T-helper 1 cell treated with Interleukin-12 subunit alpha and Interleukin-12 subunit beta and Interleukin-4 antibody, amounts not matched to agents 30 ng/mL and 1 ng/mL, for 36 hours (primary cell): ENCODE data around the gene GPR85. TPM values are rescaled to one million over a fixed set of nuclear protein-coding genes. Genes with fewer than 3 reads are reported as not detected.

ENCODE experiments used
- intact Hi-C: fragments of 100-400 bp; cut with micrococcal nuclease; formaldehyde crosslinking; loops from one replicate; pipeline ENCODE4 v1.15.1; 2024
- total RNA-seq: library from RNA; stranded (reverse); gene quantifications from 2 replicates; pipeline ENCODE4 v1.2.3, GENCODE V29; 2022

Gene GPR85, protein sequence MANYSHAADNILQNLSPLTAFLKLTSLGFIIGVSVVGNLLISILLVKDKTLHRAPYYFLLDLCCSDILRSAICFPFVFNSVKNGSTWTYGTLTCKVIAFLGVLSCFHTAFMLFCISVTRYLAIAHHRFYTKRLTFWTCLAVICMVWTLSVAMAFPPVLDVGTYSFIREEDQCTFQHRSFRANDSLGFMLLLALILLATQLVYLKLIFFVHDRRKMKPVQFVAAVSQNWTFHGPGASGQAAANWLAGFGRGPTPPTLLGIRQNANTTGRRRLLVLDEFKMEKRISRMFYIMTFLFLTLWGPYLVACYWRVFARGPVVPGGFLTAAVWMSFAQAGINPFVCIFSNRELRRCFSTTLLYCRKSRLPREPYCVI
- total RNA-seq = not detected in 2 replicates

GRCh38 chr7:113086431-113086888 is at the start of gene GPR85:
Gene GPR85, minus strand, starts transcription at chr7:113086827. Its CDS starts 2,106 bp downstream, at chr7:113084721.
- intact Hi-C loops = no loop called here

DNA sequence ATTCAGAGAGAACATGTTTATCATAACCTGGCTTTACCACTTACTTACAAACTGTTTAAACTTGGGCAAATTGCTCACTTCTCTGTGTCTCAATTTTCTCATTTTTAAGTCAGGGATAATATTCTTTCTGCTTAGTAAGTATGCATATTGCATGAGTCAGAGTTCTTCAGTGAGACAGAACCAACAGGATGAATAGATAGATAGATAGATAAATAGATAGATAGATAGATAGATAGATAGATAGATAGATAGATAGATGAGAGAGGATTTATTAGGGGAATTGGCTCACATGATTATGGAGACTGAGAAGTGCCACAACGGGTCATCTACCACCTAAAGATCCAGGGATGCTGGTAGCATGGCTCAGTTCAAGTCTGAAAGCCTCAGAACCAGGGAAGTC is 47.4 kb upstream of the GPR85 start:
- intact Hi-C loops = no loop called here

DNA sequence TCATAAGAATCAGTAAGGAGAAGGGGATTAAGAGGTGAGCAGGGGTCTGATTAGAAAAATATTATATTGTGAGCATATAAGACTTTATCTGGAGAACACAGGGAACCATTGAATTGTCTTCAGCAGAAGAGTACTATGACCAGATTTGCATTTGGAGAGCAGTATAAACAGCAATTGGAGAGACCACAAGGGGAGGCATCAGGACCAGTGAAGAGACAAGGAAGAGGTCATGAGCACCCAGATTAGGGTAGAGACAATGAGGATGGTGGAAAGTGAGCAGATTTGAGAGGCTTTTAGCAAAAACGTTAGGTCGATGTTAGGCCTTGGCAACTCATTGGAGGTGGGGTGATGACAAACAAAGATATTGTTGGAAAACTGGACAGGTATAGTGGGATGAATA is 44.7 kb upstream of the GPR85 start:
- intact Hi-C loops = no loop called here

GRCh38 chr7:113128031-113128430 is 41.4 kb upstream of the GPR85 start:
- intact Hi-C loops = no loop called here

DNA sequence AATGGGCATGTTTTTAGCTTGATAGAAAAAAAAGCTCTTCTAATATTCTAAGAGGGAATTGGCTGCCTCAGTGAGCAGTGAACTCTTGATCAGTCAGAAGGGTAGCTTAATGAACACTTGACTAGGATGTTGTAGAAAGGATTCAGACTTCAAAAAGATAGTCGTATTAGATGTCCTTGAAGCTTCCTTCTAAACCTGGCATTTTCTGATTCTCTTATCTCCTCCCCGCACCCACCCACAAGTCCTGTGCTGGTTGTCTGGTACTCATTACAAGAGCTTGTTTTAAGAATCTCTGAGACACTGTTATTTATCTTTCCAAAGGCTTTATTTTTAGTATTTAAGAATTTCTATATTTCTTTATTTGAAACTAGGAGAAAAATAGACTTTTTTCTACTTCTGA is 39.1 kb upstream of the GPR85 start:
- intact Hi-C loops = no loop called here

GRCh38 chr7:113122744-113123143 is 36.1 kb upstream of the GPR85 start:
- intact Hi-C loops = no loop called here

GRCh38 chr7:113120647-113121046 is 34.0 kb upstream of the GPR85 start:
- intact Hi-C loops = no loop called here

DNA sequence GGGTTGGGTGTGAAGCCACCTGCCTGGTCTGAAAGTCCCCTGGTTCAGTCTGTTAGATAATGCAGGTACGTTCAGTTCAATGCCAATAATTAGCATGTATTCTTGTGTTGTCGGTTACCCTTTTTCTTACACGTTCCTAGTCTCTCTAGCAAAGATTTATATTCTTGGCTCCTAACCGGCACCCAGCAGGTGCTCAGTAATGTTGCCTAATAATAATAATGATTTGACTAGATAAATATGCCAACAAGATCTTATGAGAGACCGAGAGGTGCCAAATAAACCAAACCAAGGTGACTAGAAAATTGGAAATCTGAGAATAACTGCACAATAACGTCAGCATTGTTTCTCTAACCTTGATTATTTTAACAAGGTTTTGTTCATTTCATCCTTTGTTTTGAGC is 32.8 kb upstream of the GPR85 start:
- intact Hi-C loops = loop anchor here (5.0 kb wide), 1 partner anchor 727 kb away; no protein-coding TSS in a partner anchor

- intact Hi-C loops = loop anchor here (1.0 to 5.0 kb wide), 6 partner anchors 178 to 1556 kb away; partner anchors contain the start of genes DOCK4, IFRD1, IMMP2L and TMEM168
Measured at GRCh38 chr7:113118074-113118959, 31.7 kb upstream of the GPR85 start, which contains the start of gene SMIM30. Gene SMIM30, minus strand, starts transcription at chr7:113118554. Its CDS starts 976 bp downstream, at chr7:113117578.

- intact Hi-C loops = loop anchor here (5.0 kb wide), 1 partner anchor 725 kb away; no protein-coding TSS in a partner anchor
Measured at GRCh38 chr7:113117374-113117774, 30.7 kb upstream of the GPR85 start.

DNA sequence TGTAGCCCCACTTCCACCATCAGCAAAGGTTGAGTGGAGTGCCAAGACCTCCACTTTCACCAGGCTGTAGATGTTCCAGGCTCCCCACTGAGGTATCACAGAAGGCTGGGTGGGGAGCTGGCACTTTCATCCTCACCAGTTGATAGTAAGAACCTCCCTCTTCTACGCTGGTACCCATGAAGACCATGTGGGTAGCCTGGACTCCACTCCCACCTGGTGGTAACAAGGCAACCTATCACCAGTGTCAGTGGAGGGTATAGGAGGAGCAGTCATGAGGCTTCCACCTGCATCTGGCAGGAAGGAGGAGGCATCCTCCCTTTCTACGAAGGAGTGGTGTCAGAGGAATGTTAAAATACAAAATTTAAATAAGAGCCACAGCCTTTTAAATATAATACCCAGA is 27.3 kb upstream of the GPR85 start:
- intact Hi-C loops = no loop called here

DNA sequence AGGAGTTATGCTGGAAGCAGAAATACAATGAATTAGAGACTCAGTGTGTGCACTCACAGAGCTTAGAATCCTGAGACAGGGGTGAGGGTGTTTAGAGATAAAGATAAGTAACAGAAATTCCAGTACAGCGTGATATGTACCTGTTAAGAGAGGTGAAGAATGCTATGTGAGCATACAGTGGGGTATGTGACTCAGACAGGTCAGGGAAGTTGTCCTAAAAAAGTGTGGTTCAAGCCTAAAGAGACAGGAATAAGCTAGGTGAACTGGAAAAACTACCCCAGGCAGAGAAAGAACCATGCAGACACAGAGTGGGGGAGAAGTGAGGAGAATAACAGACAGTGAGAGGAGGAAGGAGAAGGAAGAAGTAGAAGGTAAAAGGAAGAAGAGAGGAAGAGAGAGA is 23.1 kb upstream of the GPR85 start:
- intact Hi-C loops = no loop called here

DNA sequence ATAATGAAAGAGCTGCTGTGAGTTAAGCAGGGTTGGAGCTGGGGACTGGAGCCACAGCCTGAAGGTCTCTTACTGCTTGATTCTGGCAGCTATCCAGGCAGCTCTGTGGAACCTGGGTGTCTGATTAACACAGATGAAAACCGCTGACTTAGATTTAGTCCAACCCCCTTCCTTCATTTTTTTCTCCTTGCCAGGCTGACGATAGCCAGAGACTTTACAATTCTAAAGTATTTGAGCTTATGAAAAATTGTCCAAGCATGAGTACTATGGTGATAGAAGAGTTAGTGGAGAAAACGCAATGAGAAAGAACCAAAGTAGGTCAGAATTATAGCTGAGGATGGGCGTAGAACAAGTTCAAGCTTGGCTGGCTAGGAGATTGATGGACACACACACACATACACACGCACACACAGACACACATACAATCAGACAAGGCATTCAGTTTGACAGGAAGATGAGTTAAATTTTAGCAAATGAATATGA is 13.5 kb upstream of the GPR85 start:
- intact Hi-C loops = no loop called here

- intact Hi-C loops = no loop called here
Measured at GRCh38 chr7:113099284-113099919, 12.8 kb upstream of the GPR85 start.

DNA sequence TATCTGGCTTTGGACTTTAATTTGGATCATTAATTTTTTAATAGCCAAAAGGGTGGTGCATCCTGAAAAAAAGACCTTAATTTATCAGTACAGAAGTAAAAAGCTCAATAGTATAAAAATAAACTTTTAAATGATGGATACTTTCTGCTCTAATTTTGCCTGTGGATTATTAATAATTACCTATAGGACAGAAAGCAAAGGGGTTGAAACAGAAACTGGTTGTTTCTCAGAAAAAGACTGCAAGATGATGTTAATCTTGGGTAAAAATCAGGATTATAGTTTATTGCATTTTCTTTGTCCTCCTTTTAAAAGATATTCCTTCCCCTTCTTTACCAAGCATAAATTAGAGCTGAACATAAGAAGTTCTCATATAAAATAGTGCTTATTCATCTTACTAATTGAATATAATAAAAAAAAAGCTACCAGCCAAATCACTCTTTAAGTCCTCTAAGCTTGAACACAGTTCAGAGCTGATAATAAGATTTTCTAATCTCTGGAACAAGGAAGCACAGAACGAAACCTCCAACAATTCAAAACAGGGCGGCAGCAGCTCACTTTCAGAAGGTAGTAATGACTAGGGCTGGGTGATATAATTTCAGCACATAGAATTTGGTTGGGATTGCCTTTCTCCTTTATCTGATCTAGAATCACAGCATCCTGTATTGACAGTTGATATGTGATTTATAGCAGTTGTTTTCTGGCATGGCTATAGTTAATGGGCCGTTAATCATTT is 8.1 kb upstream of the GPR85 start:
- intact Hi-C loops = no loop called here

DNA sequence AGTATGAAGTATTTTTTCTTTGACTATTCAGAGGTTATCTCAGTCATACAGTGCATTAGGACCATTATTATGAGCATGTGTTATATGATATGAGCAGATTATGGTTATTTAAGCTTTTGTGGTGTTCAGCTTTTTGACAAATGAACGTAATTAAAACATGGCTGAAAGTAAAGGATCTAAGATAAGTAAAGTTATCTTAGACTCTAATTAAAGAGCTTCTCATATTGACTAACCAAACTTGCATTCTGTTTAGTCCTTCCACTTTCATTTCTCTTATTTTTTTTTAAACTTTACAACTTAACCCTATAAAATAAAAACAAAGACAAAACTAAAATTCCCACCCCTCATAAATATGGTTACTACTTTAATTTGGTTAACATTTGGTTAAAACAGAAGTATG is 6.9 kb upstream of the GPR85 start:
- intact Hi-C loops = no loop called here

DNA sequence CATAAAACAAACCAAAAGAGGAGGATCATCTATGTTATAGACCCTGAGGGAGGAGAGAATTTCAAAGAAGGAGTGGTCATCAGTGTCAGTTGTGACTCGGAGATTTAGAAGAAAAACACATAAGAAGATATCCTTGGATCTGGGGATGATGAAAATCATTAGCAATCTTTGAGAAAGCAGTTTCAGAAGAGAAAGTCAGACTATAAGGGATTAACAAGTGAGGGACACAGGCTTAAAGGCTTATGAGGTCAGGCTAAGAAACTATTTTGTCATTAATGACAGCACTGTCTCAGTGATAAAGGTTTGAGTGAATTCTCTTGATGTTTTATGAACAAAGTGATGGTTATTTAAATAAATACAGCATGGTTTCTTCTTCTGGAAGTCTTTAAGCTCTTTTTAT is 6.1 kb upstream of the GPR85 start:
- intact Hi-C loops = no loop called here

DNA sequence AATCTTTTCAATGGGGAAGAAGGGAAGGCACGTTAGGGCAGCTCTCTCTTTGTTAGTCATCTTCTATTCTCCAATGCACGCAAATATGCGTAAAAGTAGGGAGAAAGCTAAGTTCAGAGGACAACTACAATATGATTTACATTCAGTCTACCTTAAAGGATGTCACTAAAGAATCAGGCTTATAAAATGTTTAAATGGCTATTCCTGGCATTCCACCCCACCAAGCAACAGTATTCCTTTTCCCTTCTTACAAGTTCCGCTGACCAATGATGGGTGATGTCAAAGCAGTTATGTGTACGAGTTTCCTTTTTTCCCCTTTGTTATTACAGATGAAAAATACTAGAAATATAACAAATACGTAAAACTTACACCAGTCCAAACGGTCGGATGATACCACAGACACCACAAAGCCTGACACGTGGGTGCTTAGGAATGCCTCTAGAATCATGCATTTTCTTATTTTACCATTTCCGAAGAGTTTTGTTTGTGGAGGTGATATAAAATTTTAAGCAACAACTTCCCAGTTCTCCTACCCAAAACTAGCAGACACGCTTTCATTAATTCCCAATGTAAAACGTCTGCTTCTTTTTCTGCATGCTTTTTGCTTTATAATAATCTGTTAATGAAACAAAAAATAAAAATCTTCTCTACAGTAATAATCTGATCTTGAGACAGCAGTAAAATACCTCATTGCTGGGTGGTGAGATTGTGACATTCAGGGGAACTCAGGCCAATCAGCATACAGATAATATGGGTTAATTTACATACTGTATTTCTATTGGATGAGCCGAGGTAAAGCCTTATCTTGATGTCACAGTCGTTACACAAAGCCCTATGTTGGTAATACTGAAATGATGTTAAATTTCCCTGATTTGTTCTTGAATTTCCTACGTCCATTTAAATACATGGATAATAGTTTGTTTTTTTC is 708 bp upstream of the GPR85 start:
- intact Hi-C loops = no loop called here

GRCh38 chr7:113085781-113086390 is 741 bp downstream of the GPR85 start:
- intact Hi-C loops = no loop called here
